ENCODE results near the gene INPP5F.

DNA sequence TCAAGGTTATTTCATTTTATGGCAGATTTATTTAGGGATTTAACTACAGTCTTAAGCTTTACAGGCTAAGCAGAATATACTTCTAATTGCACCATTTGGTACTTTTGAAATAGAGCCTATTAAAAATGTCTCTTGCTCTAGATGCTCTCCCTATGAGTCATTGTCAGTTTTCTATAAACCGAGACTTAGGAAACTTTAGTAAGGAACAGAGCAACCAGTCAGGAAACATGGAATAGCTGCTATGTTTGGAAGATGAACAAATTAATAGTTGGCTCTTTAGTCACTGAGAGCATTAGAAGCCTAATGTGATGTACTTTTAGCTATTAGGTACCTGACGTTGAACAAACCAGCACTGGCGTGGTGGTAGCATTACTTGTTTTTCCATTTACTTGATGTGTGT lies 35.3 kb downstream of the INPP5F start:
- TF ChIP-seq, protein P1, sequence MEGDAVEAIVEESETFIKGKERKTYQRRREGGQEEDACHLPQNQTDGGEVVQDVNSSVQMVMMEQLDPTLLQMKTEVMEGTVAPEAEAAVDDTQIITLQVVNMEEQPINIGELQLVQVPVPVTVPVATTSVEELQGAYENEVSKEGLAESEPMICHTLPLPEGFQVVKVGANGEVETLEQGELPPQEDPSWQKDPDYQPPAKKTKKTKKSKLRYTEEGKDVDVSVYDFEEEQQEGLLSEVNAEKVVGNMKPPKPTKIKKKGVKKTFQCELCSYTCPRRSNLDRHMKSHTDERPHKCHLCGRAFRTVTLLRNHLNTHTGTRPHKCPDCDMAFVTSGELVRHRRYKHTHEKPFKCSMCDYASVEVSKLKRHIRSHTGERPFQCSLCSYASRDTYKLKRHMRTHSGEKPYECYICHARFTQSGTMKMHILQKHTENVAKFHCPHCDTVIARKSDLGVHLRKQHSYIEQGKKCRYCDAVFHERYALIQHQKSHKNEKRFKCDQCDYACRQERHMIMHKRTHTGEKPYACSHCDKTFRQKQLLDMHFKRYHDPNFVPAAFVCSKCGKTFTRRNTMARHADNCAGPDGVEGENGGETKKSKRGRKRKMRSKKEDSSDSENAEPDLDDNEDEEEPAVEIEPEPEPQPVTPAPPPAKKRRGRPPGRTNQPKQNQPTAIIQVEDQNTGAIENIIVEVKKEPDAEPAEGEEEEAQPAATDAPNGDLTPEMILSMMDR (IDR thresholded peaks at IDR 0.05), result no peak
- no peak for TF ChIP-seq POLR2A (IDR thresholded peaks at IDR 0.05)

Measured in adrenal gland (tissue), 5 donors.